K562 (cell line): Measurements from ENCODE around the gene RPS6KL1. TPM values are rescaled to one million over a fixed set of nuclear protein-coding genes. Genes with fewer than 3 reads are reported as not detected.
A peak's percentile ranks its signal among the peaks of the same experiment; 100 is the strongest.

Experiments
- ATAC-seq: fragments of 200-7000 bp; cut with Tn5 transposase; 3 replicates; pipeline ENCODE4 v1.9.1; 2020; ENCODE audit warnings: moderate library complexity
- BruUV-seq: library from RNA; stranded (reverse); fragments of 400-500 nt; replicated peaks from 2 replicates; lab custom pipeline; 2021; lab: Mats Ljungman, UMichigan
- CTCF ChIA-PET: fragments of 300-600 bp; formaldehyde crosslinking; extraction: SDS; loops from one replicate; lab custom pipeline; 2021; ENCODE audit warnings: low intra/inter-chr PET ratio; lab: Yijun Ruan, JAX
- POLR2A ChIA-PET: fragments of 300-600, 350-650 bp; sonication (Branson Sonifier 250); formaldehyde crosslinking; extraction: SDS; loops from one replicate; lab custom pipeline; 2021; ENCODE audit warnings: antibody characterized with exemption, inconsistent platforms; lab: Yijun Ruan, JAX
- DNase-seq, 4 experiments: peaks; one replicate each; pipeline versions ENCODE4 v3.0.0 to v3.0.0-alpha.2; 2011 to 2018; ENCODE audit warnings: low spot score in 3 of 4, mixed read lengths in 3 of 4; ENCODE audit errors: extremely low read depth in 1 of 4
- FAIRE-seq: peaks from 2 replicates; lab custom pipeline; 2011; peaks lifted over from hg19 to GRCh38; lab: Jason Lieb, UNC
- H2AFZ ChIP-seq: 2 replicates; pipeline ENCODE4 v1.6.0; 2011; ENCODE audit warnings: low read depth, low read length, control low read depth, inconsistent platforms
- H3K27ac ChIP-seq: fragments of 200-600 bp; 3 replicates; pipeline ENCODE4 v1.8.0; 2011; ENCODE audit warnings: low read depth, mild to moderate bottlenecking, control low read depth, inconsistent platforms, low read length, moderate library complexity, mixed read lengths; ENCODE audit errors: extremely low read depth
- H3K27me3 ChIP-seq, 2 experiments: fragments of 300-600 bp in 1 of 2; 2 replicates in 1 of 2; 3 replicates in 1 of 2; pipeline versions ENCODE4 v1.6.0 to v1.8.0; 2011; ENCODE audit warnings: inconsistent platforms in 2 of 2, low read length in 2 of 2, mild to moderate bottlenecking in 1 of 2, mixed read lengths in 1 of 2, moderate library complexity in 1 of 2; ENCODE audit not compliant: control insufficient read depth in 2 of 2, insufficient read depth in 2 of 2
- H3K36me3 ChIP-seq: fragments of 300-600 bp; 3 replicates; pipeline ENCODE4 v1.8.0; 2011; ENCODE audit warnings: mild to moderate bottlenecking, low read length, inconsistent platforms; ENCODE audit not compliant: control insufficient read depth, insufficient read depth
- H3K4me1 ChIP-seq, 2 experiments: fragments of 200-600 bp in 1 of 2; replicated peaks in 1 of 2; 2 replicates in 1 of 2; 3 replicates in 1 of 2; pipeline versions ENCODE4 v1.5.1 to v1.8.0; 2011; ENCODE audit warnings: inconsistent platforms in 2 of 2, low read length in 2 of 2, mild to moderate bottlenecking in 1 of 2, mixed read lengths in 1 of 2, moderate library complexity in 1 of 2; ENCODE audit not compliant: control insufficient read depth in 2 of 2, insufficient read depth in 2 of 2
- H3K4me2 ChIP-seq: 2 replicates; pipeline ENCODE4 v1.6.1; 2011; ENCODE audit warnings: low read length, control low read depth, inconsistent platforms, mixed read lengths; ENCODE audit not compliant: insufficient read depth
- H3K4me3 ChIP-seq: fragments of 200-600 bp; sonication (generic), shearing (Covaris generic); 2 replicates; pipeline ENCODE4 v1.5.1; 2016; ENCODE audit warnings: control low read depth, inconsistent platforms
- H3K79me2 ChIP-seq: fragments of 200-600 bp; 3 replicates; pipeline ENCODE4 v1.8.0; 2011; ENCODE audit warnings: low read length, inconsistent platforms; ENCODE audit not compliant: control insufficient read depth, insufficient read depth
- H3K9ac ChIP-seq, 2 experiments: 2 replicates each; pipeline versions ENCODE4 v1.6.0 to v1.6.1; 2011; ENCODE audit warnings: low read depth in 2 of 2, low read length in 2 of 2, control low read depth in 1 of 2, inconsistent platforms in 1 of 2, mild to moderate bottlenecking in 1 of 2, mixed read lengths in 1 of 2; ENCODE audit not compliant: insufficient read depth in 1 of 2
- H3K9me1 ChIP-seq: one replicate; pipeline ENCODE4 v1.6.0; 2011; ENCODE audit warnings: inconsistent platforms, mild to moderate bottlenecking, low read length, moderate library complexity; ENCODE audit not compliant: control insufficient read depth, insufficient read depth
- H3K9me3 ChIP-seq: replicated peaks from 2 replicates; pipeline ENCODE4 v1.5.1; 2011; ENCODE audit warnings: low read depth, low read length, inconsistent platforms; ENCODE audit not compliant: control insufficient read depth, insufficient read depth
- H4K20me1 ChIP-seq: replicated peaks from 2 replicates; pipeline ENCODE4 v1.6.1; 2011; ENCODE audit warnings: low read length, inconsistent platforms, mixed read lengths; ENCODE audit not compliant: control insufficient read depth, insufficient read depth
- ARID2 ChIP-seq: fragments of 450-650 bp; IDR thresholded peaks from 2 replicates; pipeline ENCODE4 v1.6.1; 2017; ENCODE audit warnings: antibody characterized with exemption, mild to moderate bottlenecking
- FOS ChIP-seq: IDR thresholded peaks from 3 replicates; pipeline ENCODE4 v1.6.1; 2011; ENCODE audit not compliant: insufficient read length; ENCODE audit errors: extremely low read depth
- NUFIP1 ChIP-seq: fragments of 450-650 bp; IDR thresholded peaks from 2 replicates; pipeline ENCODE4 v1.6.1; 2018; ENCODE audit not compliant: partially characterized antibody
- RBBP5 ChIP-seq: fragments of 200-600 bp; sonication (generic); IDR thresholded peaks from 2 replicates; pipeline ENCODE4 v1.6.1; 2012; ENCODE audit warnings: borderline replicate concordance, mild to moderate bottlenecking, low read length, control low read depth, inconsistent platforms; ENCODE audit not compliant: insufficient read depth, poor library complexity, severe bottlenecking
- SFPQ ChIP-seq: fragments of 200-400 bp; formaldehyde crosslinking; IDR thresholded peaks from 2 replicates; pipeline ENCODE4 v1.6.1; 2017; ENCODE audit warnings: mild to moderate bottlenecking, low read depth, low read length, moderate library complexity
- SNIP1 ChIP-seq: fragments of 450-650 bp; IDR thresholded peaks from 2 replicates; pipeline ENCODE4 v1.7.1; 2017; ENCODE audit warnings: low read depth, mild to moderate bottlenecking
- TBP ChIP-seq: optimal IDR thresholded peaks from 2 replicates; pipeline ENCODE3; 2011; ENCODE audit warnings: low read depth, low read length, improper control_type of control experiment
- TCF7 ChIP-seq: sonication (generic); IDR thresholded peaks from 2 replicates; pipeline ENCODE4 v1.6.1; 2016; ENCODE audit warnings: antibody characterized with exemption, borderline replicate concordance
- TFAM ChIP-seq: fragments of 250-450 bp; sonication (Bioruptor Pico); conservative IDR thresholded peaks from 2 replicates; pipeline ENCODE4 v1.5.0; 2021; ENCODE audit warnings: mild to moderate bottlenecking, moderate library complexity
- ZBTB1 ChIP-seq: sonication (generic); formaldehyde crosslinking; IDR thresholded peaks from 2 replicates; pipeline ENCODE4 v1.8.1; 2023; ENCODE audit warnings: missing genetic modification reagents, low read depth, mild to moderate bottlenecking, borderline replicate concordance
- ZKSCAN8 ChIP-seq: fragments of 200-800 bp; sonication (Bioruptor generic); IDR thresholded peaks from 2 replicates; pipeline ENCODE4 v1.6.1; 2016; ENCODE audit warnings: missing genetic modification characterization, missing compliant biosample characterization
- ZNF57 ChIP-seq: fragments of 450-650 bp; formaldehyde crosslinking; IDR thresholded peaks from 2 replicates; pipeline ENCODE4 v1.4.0; 2020; ENCODE audit warnings: mild to moderate bottlenecking, moderate library complexity
- WGBS: fragments of 100-300 bp; shearing (Covaris generic); methylation state at CpG from one replicate; pipeline ENCODE4 v1.1.6; 2016; ENCODE audit warnings: low coverage, mixed read lengths; ENCODE audit not compliant: insufficient coverage; ENCODE audit errors: missing lambda C conversion rate; 5-methylcytosine and 5-hydroxymethylcytosine counted together
- in situ Hi-C: fragments of 300-500 bp; cut with MboI; formaldehyde crosslinking; loops from 4 replicates; pipeline ENCODE4 v1.15.0; 2018; ENCODE audit warnings: inconsistent platforms, mixed read lengths
- intact Hi-C: fragments of 100-400 bp; cut with micrococcal nuclease; formaldehyde crosslinking; loops from 2 replicates; pipeline ENCODE4 v1.14.2; 2022
- polyA plus RNA-seq, 8 experiments: library from polyadenylated mRNA; depleted of rRNA in 4 of 8; stranded (reverse) in 5 of 8; unstranded in 3 of 8; fragments of >200 nt; fragmentation: Nextera tagmentation in 2 of 8; fragmentation: Illumina TruSeq in 1 of 8; extraction: Ambion mirVana in 2 of 8; extraction: Trizol in 1 of 8; gene quantifications; 2 replicates each; pipeline versions ENCODE4 v1.2.1 to v1.2.3, GENCODE V29; 2011 to 2014; ENCODE audit warnings: inconsistent platforms in 1 of 8, missing spikeins in 1 of 8
- total RNA-seq, 7 experiments: library from RNA; depleted of rRNA in 6 of 7; stranded (reverse); fragments of >200 nt in 6 of 7; fragmentation: Illumina TruSeq in 2 of 7; extraction: Trizol in 2 of 7; gene quantifications; 2 replicates each; pipeline versions ENCODE4 v1.2.1 to v1.2.3, GENCODE V29; 2011 to 2021; ENCODE audit warnings: low replicate concordance in 1 of 7
- TF ChIP-seq, protein P1 (sequence below): fragments of 450-650 bp; formaldehyde crosslinking; IDR thresholded peaks from 2 replicates; pipeline ENCODE4 v1.4.0; 2020; ENCODE audit warnings: mild to moderate bottlenecking, moderate library complexity

Gene RPS6KL1
- total and polyA plus RNA-seq, 9 of the 15 experiments (the other 6 are each of a cell fraction or from before 2014, with no cell fraction given) = 0.91 to 15.5 (median 8.1) TPM

- TF ChIP-seq SFPQ (no peak), ZBTB1 (CRISPR knock-in tag) (no peak), RBBP5 (no peak), ARID2 (no peak), FOS (no peak)
Measured at GRCh38 chr14:74952180-74952665, 29.2 kb upstream of the RPS6KL1 start (continued).

- ATAC-seq (no peak), DNase-seq (no peak), FAIRE-seq (no peak)
- Histone ChIP-seq H3K9me1 (no peaks in the 10 kb centered on the region), H2AFZ (no peak overlapping the region), H3K4me1 (peaks cover 0 to 54% of the 10 kb centered on the region in 2 experiments; a peak in 3 of 5 replicates), H3K9ac (peak overlapping the region in 1 of 2 experiments; percentile 36; a peak in 1 of 4 replicates), H3K4me2 (no peak overlapping the region), H4K20me1 (no peaks in the 10 kb centered on the region), H3K79me2 (no peaks in the 10 kb centered on the region), H3K9me3 (no peaks in the 10 kb centered on the region), H3K36me3 (no peaks in the 10 kb centered on the region), H3K27me3 (no peaks in the 10 kb centered on the region), H3K27ac (no peak overlapping the region), H3K4me3 (no peak overlapping the region)
- intact Hi-C loops (no loop called here), in situ Hi-C loops (no loop called here)
- ChIA-PET CTCF (no interaction called here), POLR2A (interaction anchor here (0.8 kb wide), 1 partner anchor 131 kb away, joined by 3 read pairs; no protein-coding TSS in a partner anchor)
- BruUV-seq = no TSS peak
- WGBS = 43% methylated on average over 8 of the region's 15 CpGs
- TF ChIP-seq ZKSCAN8 (CRISPR knock-in tag) (no peak), TBP (no peak), TCF7 (no peak), TFAM (CRISPR knock-in tag) (no peak), SNIP1 (no peak), ZNF57 (CRISPR knock-in tag) (no peak), NUFIP1 (no peak)
- TF ChIP-seq, protein P1, sequence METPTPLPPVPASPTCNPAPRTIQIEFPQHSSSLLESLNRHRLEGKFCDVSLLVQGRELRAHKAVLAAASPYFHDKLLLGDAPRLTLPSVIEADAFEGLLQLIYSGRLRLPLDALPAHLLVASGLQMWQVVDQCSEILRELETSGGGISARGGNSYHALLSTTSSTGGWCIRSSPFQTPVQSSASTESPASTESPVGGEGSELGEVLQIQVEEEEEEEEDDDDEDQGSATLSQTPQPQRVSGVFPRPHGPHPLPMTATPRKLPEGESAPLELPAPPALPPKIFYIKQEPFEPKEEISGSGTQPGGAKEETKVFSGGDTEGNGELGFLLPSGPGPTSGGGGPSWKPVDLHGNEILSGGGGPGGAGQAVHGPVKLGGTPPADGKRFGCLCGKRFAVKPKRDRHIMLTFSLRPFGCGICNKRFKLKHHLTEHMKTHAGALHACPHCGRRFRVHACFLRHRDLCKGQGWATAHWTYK (CRISPR knock-in tag) = no peak
Measured at GRCh38 chr14:74951443-74952179, 28.6 kb upstream of the RPS6KL1 start.
